Effector memory CD8-positive, alpha-beta T cell (primary cell): ENCODE results near the gene ARG1.
"Not testable (repeated sequence)": the region's sequence is repeated elsewhere in the genome, so short reads cannot be mapped to it uniquely, and the experiment has no call there.

Experiments
- ATAC-seq: fragments of 150-1000 bp; cut with Tn5 transposase; replicated peaks from 2 replicates; pipeline ENCODE4 v1.10.0; 2021; ENCODE audit warnings: mild to moderate bottlenecking, moderate library complexity
- DNase-seq, 3 experiments: peaks; one replicate each; pipeline ENCODE4 v3.0.0; 2021
- H3K27ac Mint-ChIP-seq, 2 donors: one replicate each; pipeline ENCODE4 v1.8.0; 2022; ENCODE audit warnings: mild to moderate bottlenecking in 2 of 2, mixed read lengths in 2 of 2, moderate library complexity in 2 of 2
- H3K27me3 Mint-ChIP-seq, 2 donors: one replicate each; pipeline ENCODE4 v1.8.0; 2022; ENCODE audit warnings: mixed read lengths in 2 of 2
- H3K36me3 Mint-ChIP-seq: one replicate; pipeline ENCODE4 v1.8.0; 2022; ENCODE audit warnings: mild to moderate bottlenecking, moderate library complexity, mixed read lengths; ENCODE audit not compliant: insufficient read depth
- H3K4me1 Mint-ChIP-seq, 2 donors: one replicate each; pipeline ENCODE4 v1.8.0; 2022; ENCODE audit warnings: low read depth in 2 of 2, mixed read lengths in 2 of 2
- H3K4me3 Mint-ChIP-seq, 2 donors: one replicate each; pipeline ENCODE4 v1.8.0; 2022; ENCODE audit warnings: mild to moderate bottlenecking in 2 of 2, mixed read lengths in 2 of 2, moderate library complexity in 2 of 2
- H3K9me3 Mint-ChIP-seq, 2 donors: one replicate each; pipeline ENCODE4 v1.8.0; 2022; ENCODE audit warnings: mixed read lengths in 2 of 2
- total RNA-seq, 9 experiments: gene quantifications; one replicate each; lab custom pipeline; 2026; lab: John Stamatoyannopoulos, UW

Gene ARG1
- total RNA-seq = 0 reads per million in 9 experiments

DNA sequence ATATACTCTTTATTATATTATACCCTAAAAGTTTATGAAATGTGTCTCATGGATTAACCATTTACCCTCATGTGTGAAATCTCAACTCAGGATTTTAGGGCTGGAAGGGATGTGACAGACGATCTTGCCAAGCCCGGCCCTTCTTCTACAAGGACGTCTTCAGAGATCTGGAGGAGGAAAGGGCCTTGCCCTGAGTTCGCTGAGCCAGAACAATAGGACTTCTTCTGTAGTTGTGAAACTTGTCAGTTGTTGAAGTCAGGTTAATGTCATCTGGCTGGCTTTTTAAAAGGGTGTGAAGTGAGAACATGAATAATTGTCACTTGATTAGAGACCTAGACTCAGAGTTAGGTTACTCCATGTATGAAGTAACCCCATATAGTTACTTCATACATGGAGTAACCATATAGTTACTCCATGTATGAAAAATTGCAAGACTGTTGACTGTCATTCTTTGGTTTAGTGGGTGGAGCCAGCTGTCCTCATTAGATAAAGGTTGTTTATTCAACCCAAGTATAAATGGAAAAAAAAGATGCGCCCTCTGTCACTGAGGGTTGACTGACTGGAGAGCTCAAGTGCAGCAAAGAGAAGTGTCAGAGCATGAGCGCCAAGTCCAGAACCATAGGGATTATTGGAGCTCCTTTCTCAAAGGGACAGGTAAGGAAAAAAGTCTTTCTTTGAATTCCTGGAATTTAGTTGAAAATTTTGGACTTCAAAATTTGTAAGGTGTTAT is at the start of gene ARG1:
TSS of gene ARG1 (plus strand) at position 541 of the 730 bp plus-strand sequence. CDS start at position 598, 57 bp downstream.
- no peak for DNase-seq
- H3K4me1 Mint-ChIP-seq = no peaks in the 10 kb centered on the region
- H3K4me3 Mint-ChIP-seq = no peak within 1 kb of the TSS
- no peak for ATAC-seq
- H3K36me3 Mint-ChIP-seq = peaks cover 8% of the 10 kb centered on the region
- peak within 1 kb of the TSS in 1 of 2 donors; percentile 42 for H3K27ac Mint-ChIP-seq
- no peaks in the 10 kb centered on the region for H3K27me3 Mint-ChIP-seq
- H3K9me3 Mint-ChIP-seq = no peaks in the 10 kb centered on the region

DNA sequence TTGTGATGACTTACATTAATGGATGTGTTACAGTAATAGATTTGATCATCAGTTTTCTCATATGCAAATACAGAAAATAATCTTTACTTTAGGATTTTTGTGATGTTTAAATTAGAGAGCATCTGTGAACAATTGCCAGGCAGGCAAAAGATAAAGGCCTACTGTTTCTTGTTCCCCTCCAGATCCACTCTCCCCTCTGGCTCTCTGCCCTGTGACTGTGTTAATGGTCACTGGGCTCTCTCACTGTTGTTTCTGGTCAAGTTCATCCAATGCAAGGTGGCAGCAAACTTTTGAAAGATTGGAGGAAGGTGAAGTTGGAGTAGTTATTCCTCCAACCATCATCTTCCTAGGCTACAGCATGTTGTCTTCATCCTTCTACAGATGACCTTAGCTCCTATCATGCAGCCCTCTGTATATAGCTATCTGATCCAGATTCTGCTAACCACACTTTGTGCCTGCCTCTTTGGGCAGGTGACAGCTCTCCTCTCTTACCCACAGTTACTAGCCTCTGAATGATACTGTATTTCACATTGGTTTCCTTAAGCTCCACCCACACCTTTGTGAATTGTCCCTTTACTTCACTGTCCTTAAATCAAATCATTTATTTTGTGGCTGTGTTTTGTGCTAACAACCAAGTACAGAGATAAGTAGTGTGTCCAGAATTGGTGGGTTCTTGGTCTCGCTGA is 48.9 kb upstream of the ARG1 start:
- Mint-ChIP-seq H3K4me3 (peak overlapping the region in 1 of 2 donors; percentile 20), H3K36me3 (no peaks in the 10 kb centered on the region), H3K27me3 (peaks cover 2 to 6% of the 10 kb centered on the region in 2 donors), H3K9me3 (no peaks in the 10 kb centered on the region), H3K27ac (peak overlapping the region; percentile 13 to 26), H3K4me1 (peaks cover 10 to 20% of the 10 kb centered on the region in 2 donors)
- ATAC-seq (peak; percentile 51), DNase-seq (no peak)

DNA sequence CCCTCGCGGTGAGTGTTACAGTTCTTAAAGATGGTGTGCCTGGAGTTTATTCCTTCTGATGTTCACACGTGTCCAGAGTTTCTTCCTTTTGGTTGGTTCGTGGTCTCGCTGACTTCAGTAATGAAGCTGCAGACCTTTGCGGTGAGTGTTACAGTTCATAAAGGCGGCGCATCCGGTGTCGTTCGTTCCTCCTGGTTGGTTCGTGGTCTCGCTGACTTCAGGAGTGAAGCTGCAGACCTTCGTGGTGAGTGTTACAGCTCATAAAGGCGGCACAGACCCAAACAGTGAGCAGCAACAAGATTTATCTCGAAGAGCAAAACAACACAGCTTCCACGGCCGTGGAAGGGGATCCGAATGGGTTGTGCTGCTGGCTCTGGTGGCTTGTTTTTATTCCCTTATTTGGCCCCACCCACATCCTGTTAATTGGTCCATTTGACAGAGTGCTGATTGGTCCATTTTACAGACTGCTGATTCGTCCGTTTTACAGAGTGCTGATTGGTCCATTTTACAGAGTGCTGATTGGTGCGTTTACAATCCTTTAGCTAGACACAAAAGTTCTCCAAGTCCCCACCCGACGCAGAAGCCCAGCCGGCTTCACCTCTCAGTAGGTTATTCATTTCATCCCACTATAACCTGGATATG is 48.2 kb upstream of the ARG1 start:
- Mint-ChIP-seq H3K27ac (peak overlapping the region; percentile 13 to 26), H3K27me3 (peaks cover 0 to 7% of the 10 kb centered on the region in 2 donors), H3K4me1 (peaks cover 7 to 14% of the 10 kb centered on the region in 2 donors), H3K4me3 (peak overlapping the region in 1 of 2 donors; percentile 20), H3K9me3 (no peaks in the 10 kb centered on the region), H3K36me3 (no peaks in the 10 kb centered on the region)
- DNase-seq = peak; percentile 12 to 26 (median 15)
- peak; percentile 76 for ATAC-seq

DNA sequence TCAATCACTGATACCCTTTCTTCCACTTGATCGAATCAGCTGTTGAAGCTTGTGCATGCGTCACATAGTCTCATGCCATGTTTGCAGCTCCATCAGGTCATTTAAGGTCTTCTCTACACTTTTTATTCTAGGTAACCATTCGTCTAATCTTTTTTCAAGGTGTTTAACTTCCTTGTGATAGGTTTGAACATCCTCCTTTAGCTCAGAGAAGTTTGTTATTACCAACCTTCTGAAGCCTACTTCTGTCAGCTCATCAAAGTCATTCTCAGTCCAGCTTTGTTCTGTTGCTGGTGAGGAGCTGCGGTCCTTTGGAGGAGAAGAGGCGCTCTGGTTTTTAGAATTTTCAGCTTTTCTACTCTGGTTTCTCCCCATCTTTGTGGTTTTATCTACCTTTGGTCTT is 42.1 kb upstream of the ARG1 start:
- DNase-seq, H3K4me3 Mint-ChIP-seq, H3K27me3 Mint-ChIP-seq, H3K9me3 Mint-ChIP-seq, H3K36me3 Mint-ChIP-seq, ATAC-seq: not testable (repeated sequence)
- H3K27ac Mint-ChIP-seq = peak overlapping the region in 1 of 2 donors; percentile 55
- H3K4me1 Mint-ChIP-seq = peaks cover 15% of the 10 kb centered on the region in 2 donors

DNA sequence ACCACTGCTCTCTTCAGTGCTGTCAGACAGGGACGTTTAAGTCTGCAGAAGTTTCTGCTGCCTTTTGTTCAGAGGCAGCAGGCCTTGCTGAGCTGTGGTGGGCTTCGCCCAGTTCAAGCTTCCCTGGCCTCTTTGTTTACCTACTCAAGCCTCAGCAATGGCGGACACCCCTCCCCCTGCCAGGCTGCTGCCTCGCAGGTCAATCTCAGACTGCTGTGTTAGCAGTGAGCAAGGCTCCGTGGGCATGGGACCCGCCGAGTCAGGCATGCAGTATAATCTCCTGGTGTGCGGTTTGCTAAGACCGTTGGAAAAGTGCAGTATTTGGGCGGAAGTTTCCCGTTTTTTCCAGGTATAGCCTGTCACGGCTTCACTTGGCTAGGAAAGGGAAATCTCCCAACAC is 41.3 kb upstream of the ARG1 start:
- not testable (repeated sequence) for H3K36me3 Mint-ChIP-seq, DNase-seq, H3K4me3 Mint-ChIP-seq, H3K9me3 Mint-ChIP-seq, ATAC-seq, H3K27me3 Mint-ChIP-seq, H3K27ac Mint-ChIP-seq
- peaks cover 14 to 15% of the 10 kb centered on the region in 2 donors for H3K4me1 Mint-ChIP-seq

- ATAC-seq = peak; percentile 23
- no peak overlapping the region for H3K27ac Mint-ChIP-seq
- no peak overlapping the region for H3K4me3 Mint-ChIP-seq
- H3K4me1 Mint-ChIP-seq = peaks cover 12 to 15% of the 10 kb centered on the region in 2 donors
- no peak for DNase-seq
- H3K36me3 Mint-ChIP-seq = peaks cover 4% of the 10 kb centered on the region
- no peaks in the 10 kb centered on the region for H3K9me3 Mint-ChIP-seq
- peaks cover 0 to 11% of the 10 kb centered on the region in 2 donors for H3K27me3 Mint-ChIP-seq
Measured at GRCh38 chr6:131532580-131533039, 40.4 kb upstream of the ARG1 start.

DNA sequence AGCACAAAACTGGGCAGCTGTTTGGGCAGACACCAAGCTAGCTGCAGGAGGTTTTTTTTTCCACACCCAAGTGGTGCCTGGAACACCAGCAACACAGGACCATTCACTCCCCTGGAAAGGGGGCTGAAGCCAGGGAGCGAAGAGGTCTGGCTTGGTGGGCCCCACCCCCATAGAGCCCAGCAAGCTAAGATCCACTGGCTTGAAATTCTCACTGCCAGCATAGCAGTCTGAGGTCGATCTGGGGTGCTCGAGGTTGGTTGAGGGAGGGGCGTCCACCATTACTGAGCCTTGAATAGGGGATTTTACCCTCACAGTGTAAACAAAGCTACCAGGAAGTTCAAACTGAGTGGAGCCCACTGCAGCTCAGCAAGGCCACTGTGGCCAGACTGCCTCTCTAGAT is 34.4 kb upstream of the ARG1 start:
- ATAC-seq, H3K27ac Mint-ChIP-seq, H3K4me3 Mint-ChIP-seq, H3K4me1 Mint-ChIP-seq, H3K9me3 Mint-ChIP-seq, DNase-seq, H3K36me3 Mint-ChIP-seq: not testable (repeated sequence)
- H3K27me3 Mint-ChIP-seq = peaks cover 6 to 31% of the 10 kb centered on the region in 2 donors

DNA sequence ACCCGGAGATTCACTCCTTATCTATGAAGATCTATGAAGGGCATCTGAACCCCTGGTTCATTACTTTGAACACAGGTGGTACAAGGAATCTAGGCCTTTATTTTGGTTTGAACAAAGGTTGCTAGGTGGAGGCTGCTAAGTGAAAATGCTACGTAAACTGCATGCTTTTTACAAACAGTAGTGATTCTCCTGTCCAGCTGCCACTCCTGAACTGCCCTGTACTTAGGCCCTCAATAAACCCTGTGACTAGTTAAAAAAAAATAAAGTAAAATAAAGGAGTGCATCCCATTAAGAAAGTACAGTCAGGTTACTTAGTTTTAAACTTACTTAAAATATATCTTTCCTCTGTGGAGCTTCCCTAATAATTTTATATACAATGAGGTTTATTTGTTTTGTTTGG is 27.7 kb upstream of the ARG1 start:
- Mint-ChIP-seq H3K27me3 (peaks cover 13 to 18% of the 10 kb centered on the region in 2 donors), H3K4me3 (no peak overlapping the region)

GRCh38 chr6:131547488-131547887 is 25.5 kb upstream of the ARG1 start:
- H3K27me3 Mint-ChIP-seq = peaks cover 8 to 18% of the 10 kb centered on the region in 2 donors
- no peak for DNase-seq

More for the DNA sequence above, 27.7 kb upstream of the ARG1 start:
- no peak for ATAC-seq
- Mint-ChIP-seq H3K27ac (no peak overlapping the region), H3K9me3 (no peaks in the 10 kb centered on the region), H3K36me3 (no peaks in the 10 kb centered on the region), H3K4me1 (no peaks in the 10 kb centered on the region)
- DNase-seq = no peak

GRCh38 chr6:131548441-131548840 is 24.6 kb upstream of the ARG1 start:
- no peak for ATAC-seq
- DNase-seq = no peak
- Mint-ChIP-seq H3K4me1 (no peaks in the 10 kb centered on the region), H3K27ac (no peak overlapping the region), H3K9me3 (no peaks in the 10 kb centered on the region), H3K27me3 (peaks cover 8 to 18% of the 10 kb centered on the region in 2 donors), H3K36me3 (no peaks in the 10 kb centered on the region), H3K4me3 (no peak overlapping the region)

More at GRCh38 chr6:131547488-131547887, 25.5 kb upstream of the ARG1 start:
- no peaks in the 10 kb centered on the region for H3K36me3 Mint-ChIP-seq
- ATAC-seq = no peak
- no peak overlapping the region for H3K27ac Mint-ChIP-seq
- no peaks in the 10 kb centered on the region for H3K9me3 Mint-ChIP-seq
- no peak overlapping the region for H3K4me3 Mint-ChIP-seq
- no peaks in the 10 kb centered on the region for H3K4me1 Mint-ChIP-seq

GRCh38 chr6:131549811-131550210 is 23.2 kb upstream of the ARG1 start:
- Mint-ChIP-seq H3K27me3 (peaks cover 8 to 18% of the 10 kb centered on the region in 2 donors), H3K9me3 (no peaks in the 10 kb centered on the region), H3K4me1 (no peaks in the 10 kb centered on the region), H3K36me3 (no peaks in the 10 kb centered on the region), H3K27ac (no peak overlapping the region), H3K4me3 (no peak overlapping the region)
- DNase-seq (no peak), ATAC-seq (no peak)

DNA sequence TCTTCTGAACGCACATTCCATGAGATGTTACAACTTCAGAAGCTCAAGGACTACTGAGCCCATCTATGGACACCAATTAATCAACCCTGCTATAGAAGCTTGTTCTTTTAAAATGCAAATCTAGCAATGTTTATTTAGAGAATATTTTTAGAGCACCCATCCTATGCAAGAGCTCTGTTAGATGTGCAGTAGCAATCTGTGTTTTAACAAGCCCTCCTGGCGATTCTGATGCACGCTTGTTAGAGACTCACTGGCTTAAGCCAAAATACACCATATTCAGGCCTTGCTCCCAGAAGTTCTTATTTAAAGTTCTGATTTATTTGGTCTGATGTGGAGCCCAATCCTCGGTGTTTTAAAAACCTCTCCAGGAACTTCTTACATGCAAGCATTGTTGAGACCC is 21.1 kb upstream of the ARG1 start:
- H3K9me3 Mint-ChIP-seq = no peaks in the 10 kb centered on the region
- H3K4me1 Mint-ChIP-seq = no peaks in the 10 kb centered on the region
- peaks cover 8 to 18% of the 10 kb centered on the region in 2 donors for H3K27me3 Mint-ChIP-seq
- H3K36me3 Mint-ChIP-seq = no peaks in the 10 kb centered on the region
- no peak overlapping the region for H3K27ac Mint-ChIP-seq
- no peak for DNase-seq
- ATAC-seq = no peak
- H3K4me3 Mint-ChIP-seq = no peak overlapping the region

GRCh38 chr6:131552572-131552971 is 20.5 kb upstream of the ARG1 start:
- DNase-seq (no peak), ATAC-seq (no peak)
- Mint-ChIP-seq H3K4me1 (no peaks in the 10 kb centered on the region), H3K36me3 (no peaks in the 10 kb centered on the region), H3K27ac (no peak overlapping the region), H3K4me3 (no peak overlapping the region), H3K9me3 (no peaks in the 10 kb centered on the region), H3K27me3 (peaks cover 8 to 11% of the 10 kb centered on the region in 2 donors)
